HepG2 (cell line): ENCODE data around the gene ATG16L2. TPM values are rescaled to one million over a fixed set of nuclear protein-coding genes. Genes with fewer than 3 reads are reported as not detected.
A peak's percentile ranks its signal among the peaks of the same experiment; 100 is the strongest.

Experiments
- ATAC-seq: fragments of 200-7000 bp; cut with Tn5 transposase; 3 replicates; pipeline ENCODE4 v1.9.1; 2020; ENCODE audit warnings: mild to moderate bottlenecking, moderate library complexity
- BruUV-seq: library from RNA; stranded (reverse); fragments of 400-500 nt; replicated peaks from 2 replicates; lab custom pipeline; 2021; lab: Mats Ljungman, UMichigan
- CTCF ChIA-PET: fragments of 300-600 bp; formaldehyde crosslinking; extraction: SDS; loops from one replicate; lab custom pipeline; 2021; ENCODE audit warnings: low total read pairs, inconsistent platforms, low intra/inter-chr PET ratio; lab: Yijun Ruan, JAX
- POLR2A ChIA-PET: fragments of 350-600 bp; sonication (Branson Sonifier 250); formaldehyde crosslinking; loops from one replicate; lab custom pipeline; 2020; ENCODE audit warnings: antibody characterized with exemption, inconsistent platforms; lab: Yijun Ruan, JAX
- DNase-seq: peaks from one replicate; pipeline ENCODE4 v3.0.0-alpha.2; 2015; ENCODE audit warnings: low spot score
- FAIRE-seq: peaks from 3 replicates; lab custom pipeline; 2011; peaks lifted over from hg19 to GRCh38; lab: Jason Lieb, UNC
- H2AFZ ChIP-seq: one replicate; pipeline ENCODE4 v1.6.1; 2011; ENCODE audit warnings: low read length, inconsistent platforms
- H3K27ac ChIP-seq: fragments of 300-600 bp; 3 replicates; pipeline ENCODE4 v1.8.0; 2011; ENCODE audit warnings: mixed run types, mild to moderate bottlenecking, mixed read lengths, low read length, inconsistent platforms; ENCODE audit not compliant: insufficient read depth; ENCODE audit errors: extremely low read length
- H3K27me3 ChIP-seq, 2 experiments: fragments of 200-600 bp in 1 of 2; 2 replicates in 1 of 2; 3 replicates in 1 of 2; pipeline versions ENCODE4 v1.6.0 to v1.8.0; 2011; ENCODE audit warnings: low read length in 2 of 2, mild to moderate bottlenecking in 2 of 2, moderate library complexity in 2 of 2, inconsistent platforms in 1 of 2; ENCODE audit not compliant: insufficient read depth in 2 of 2, control insufficient read depth in 1 of 2
- H3K36me3 ChIP-seq, 2 experiments: fragments of 200-600 bp in 1 of 2; replicated peaks in 1 of 2; 2 replicates in 1 of 2; 3 replicates in 1 of 2; pipeline versions ENCODE4 v1.5.1 to v1.8.0; 2011; ENCODE audit warnings: low read length in 2 of 2, inconsistent platforms in 1 of 2; ENCODE audit not compliant: insufficient read depth in 2 of 2, control insufficient read depth in 1 of 2
- H3K4me1 ChIP-seq: 2 replicates; pipeline ENCODE4 v1.5.1; 2012; ENCODE audit warnings: low read length, inconsistent platforms; ENCODE audit not compliant: insufficient read depth
- H3K4me2 ChIP-seq: 2 replicates; pipeline ENCODE4 v1.6.0; 2011; ENCODE audit warnings: low read depth, low read length, inconsistent platforms
- H3K4me3 ChIP-seq, 3 experiments: fragments of 200-600 bp in 1 of 3; sonication (generic), shearing (Covaris generic) in 1 of 3; replicated peaks in 1 of 3; 2 replicates each; pipeline ENCODE4 v1.5.1; 2011 to 2016; ENCODE audit warnings: low read length in 3 of 3, inconsistent platforms in 2 of 3, low read depth in 2 of 3, mild to moderate bottlenecking in 2 of 3, control low read depth in 1 of 3, mixed read lengths in 1 of 3; ENCODE audit not compliant: insufficient read depth in 1 of 3
- H3K79me2 ChIP-seq: one replicate; pipeline ENCODE4 v1.6.1; 2011; ENCODE audit warnings: low read length, inconsistent platforms; ENCODE audit not compliant: insufficient read depth
- H3K9ac ChIP-seq: 2 replicates; pipeline ENCODE4 v1.6.0; 2011; ENCODE audit warnings: mild to moderate bottlenecking, low read depth, low read length, inconsistent platforms; ENCODE audit not compliant: insufficient read depth
- H3K9me3 ChIP-seq: 2 replicates; pipeline ENCODE4 v1.5.1; 2012; ENCODE audit warnings: mild to moderate bottlenecking, low read length
- H4K20me1 ChIP-seq: 2 replicates; pipeline ENCODE4 v1.6.0; 2011; ENCODE audit warnings: inconsistent platforms, mild to moderate bottlenecking, low read length, moderate library complexity; ENCODE audit not compliant: insufficient read depth
- EHMT2 ChIP-seq: fragments of 200-600 bp; sonication (generic); IDR thresholded peaks from 2 replicates; pipeline ENCODE4 v1.7.0; 2017; ENCODE audit warnings: antibody characterized with exemption, low read depth, low read length, borderline replicate concordance
- FLYWCH1 ChIP-seq: sonication (generic); formaldehyde crosslinking; IDR thresholded peaks from 2 replicates; pipeline ENCODE4 v1.8.1; 2023; ENCODE audit warnings: mild to moderate bottlenecking, missing genetic modification reagents
- FOXK2 ChIP-seq: fragments of 450-650 bp; IDR thresholded peaks from 2 replicates; pipeline ENCODE4 v1.6.1; 2016
- GABPB1 ChIP-seq: IDR thresholded peaks from 2 replicates; pipeline ENCODE4 v1.6.1; 2016; ENCODE audit warnings: mild to moderate bottlenecking, missing genetic modification reagents, moderate library complexity, missing compliant biosample characterization
- HOXA5 ChIP-seq: sonication (generic); formaldehyde crosslinking; IDR thresholded peaks from 2 replicates; pipeline ENCODE4 v1.4.0; 2020; ENCODE audit warnings: missing genetic modification reagents
- NKX3-1 ChIP-seq: sonication (generic); formaldehyde crosslinking; IDR thresholded peaks from 2 replicates; pipeline ENCODE4 v1.5.0; 2020; ENCODE audit warnings: missing genetic modification reagents
- ONECUT2 ChIP-seq: sonication (generic); formaldehyde crosslinking; IDR thresholded peaks from 2 replicates; pipeline ENCODE4 v1.4.0; 2020; ENCODE audit warnings: missing genetic modification reagents
- THAP11 ChIP-seq: IDR thresholded peaks from 2 replicates; pipeline ENCODE4 v1.6.1; 2016; ENCODE audit warnings: missing biosample characterization, missing genetic modification reagents
- ZNF430 ChIP-seq: sonication (generic); formaldehyde crosslinking; IDR thresholded peaks from 2 replicates; pipeline ENCODE4 v1.9.0; 2021; ENCODE audit warnings: mild to moderate bottlenecking, missing genetic modification reagents
- ZNF564 ChIP-seq: sonication (generic); formaldehyde crosslinking; IDR thresholded peaks from 2 replicates; pipeline ENCODE4 v1.8.1; 2023; ENCODE audit warnings: mild to moderate bottlenecking, missing genetic modification reagents
- ZNF678 ChIP-seq: sonication (generic); formaldehyde crosslinking; IDR thresholded peaks from 2 replicates; pipeline ENCODE4 v1.4.0; 2020; ENCODE audit warnings: mild to moderate bottlenecking, missing genetic modification reagents
- ZNF703 ChIP-seq: sonication (generic); formaldehyde crosslinking; IDR thresholded peaks from 2 replicates; pipeline ENCODE4 v1.5.1; 2020; ENCODE audit warnings: missing genetic modification reagents, mild to moderate bottlenecking, moderate library complexity, borderline replicate concordance
- ZNF777 ChIP-seq: sonication (generic); formaldehyde crosslinking; IDR thresholded peaks from 2 replicates; pipeline ENCODE4 v1.4.0; 2020; ENCODE audit warnings: missing genetic modification reagents
- ZSCAN9 ChIP-seq: IDR thresholded peaks from 2 replicates; pipeline ENCODE4 v1.6.1; 2016; ENCODE audit warnings: borderline replicate concordance
- WGBS: methylation state at CpG from one replicate; pipeline ENCODE4 v1.1.6; 2017; ENCODE audit warnings: low lambda C conversion rate; 5-methylcytosine and 5-hydroxymethylcytosine counted together
- in situ Hi-C: cut with HindIII; loops from 2 replicates; pipeline ENCODE4 v1.10.0; 2017; ENCODE audit warnings: low pct_unique_long_range_greater_than_20kb; ENCODE audit not compliant: extremely low pct_ligation_motif_present
- intact Hi-C: fragments of 100-400 bp; cut with micrococcal nuclease; formaldehyde crosslinking; loops from one replicate; pipeline ENCODE4 v1.10.0; 2022; ENCODE audit not compliant: unreplicated experiment
- polyA plus RNA-seq, 8 experiments: library from polyadenylated mRNA; depleted of rRNA in 3 of 8; stranded (reverse) in 7 of 8; unstranded in 1 of 8; fragments of >200 nt; fragmentation: Illumina TruSeq in 4 of 8; extraction: Trizol in 4 of 8; gene quantifications; 2 replicates each; pipeline versions ENCODE4 v1.2.1 to v1.2.3, GENCODE V29; 2011 to 2016; ENCODE audit warnings: low read depth in 4 of 8, missing spikeins in 1 of 8, mixed read lengths in 1 of 8; ENCODE audit not compliant: insufficient read depth in 1 of 8
- total RNA-seq, 5 experiments: library from RNA; depleted of rRNA; stranded (reverse); fragments of >200 nt; fragmentation: Illumina TruSeq; extraction: Trizol; gene quantifications; 2 replicates each; pipeline ENCODE4 v1.2.3, GENCODE V29; 2016; ENCODE audit warnings: low read depth in 1 of 5
- TF ChIP-seq, protein P1 (sequence below): sonication (generic); formaldehyde crosslinking; IDR thresholded peaks from 2 replicates; pipeline ENCODE4 v1.5.1; 2020; ENCODE audit warnings: missing genetic modification reagents, mild to moderate bottlenecking, borderline replicate concordance
- TF ChIP-seq, protein P2 (sequence below): sonication (generic); formaldehyde crosslinking; IDR thresholded peaks from 2 replicates; pipeline ENCODE4 v1.4.0; 2020; ENCODE audit warnings: missing genetic modification reagents, borderline replicate concordance
- TF ChIP-seq, protein P3 (sequence below): sonication (generic); formaldehyde crosslinking; IDR thresholded peaks from 2 replicates; pipeline ENCODE4 v1.5.1; 2020; ENCODE audit warnings: missing genetic modification reagents, mild to moderate bottlenecking, borderline replicate concordance

The ATG16L2 gene
- total and polyA plus RNA-seq, 2 of the 13 experiments (the other 11 are each of a cell fraction or from before 2014, with no cell fraction given) = 6.2 to 14.8 TPM

DNA sequence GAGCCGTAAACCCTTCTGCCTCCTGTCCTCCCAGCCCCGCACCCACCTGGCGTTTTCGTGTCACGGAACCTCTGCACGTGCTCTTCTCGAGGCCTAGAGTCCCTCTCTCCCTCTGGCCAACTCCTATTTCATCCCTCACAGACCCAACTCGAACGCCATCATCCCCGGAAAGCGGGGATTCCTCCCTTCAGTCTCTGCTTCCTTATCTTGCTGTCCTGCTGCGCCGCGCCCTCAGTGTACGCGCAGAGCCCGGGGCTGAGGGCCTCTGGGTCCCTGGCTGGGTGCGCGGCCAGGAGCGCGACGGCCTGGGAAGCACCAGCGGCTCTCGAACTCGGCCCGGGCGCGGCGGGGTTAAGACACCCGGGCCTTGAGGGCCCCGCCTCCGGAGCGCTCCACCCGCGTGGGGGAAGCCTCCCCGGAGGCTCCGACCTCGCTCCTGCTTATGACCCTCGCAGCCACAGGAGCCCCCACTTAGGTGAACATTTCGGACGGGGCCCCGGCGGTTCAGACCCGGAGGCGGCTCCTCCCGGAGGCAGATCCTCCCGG, 398 bp upstream of the ATG16L2 start:
- Histone ChIP-seq H2AFZ (peak overlapping the region; percentile 43), H3K27me3 (no peaks in the 10 kb centered on the region; a peak in 1 of 5 replicates), H3K4me3 (peak overlapping the region; percentile 73 to 90 (median 82)), H3K36me3 (peaks cover 0 to 2% of the 10 kb centered on the region in 2 experiments; a peak in 2 of 5 replicates), H4K20me1 (no peaks in the 10 kb centered on the region), H3K4me1 (peaks cover 37% of the 10 kb centered on the region), H3K4me2 (peak overlapping the region; percentile 99), H3K27ac (peak overlapping the region; percentile 94), H3K79me2 (peaks cover 20% of the 10 kb centered on the region), H3K9me3 (no peaks in the 10 kb centered on the region), H3K9ac (peak overlapping the region; percentile 91)
- peak; percentile 78 for ATAC-seq
- BruUV-seq = no TSS peak
- peak; percentile 65 for DNase-seq
- 3% methylated on average over 16 of the region's 47 CpGs for WGBS
- CTCF ChIA-PET = interaction anchor here (3.6 kb wide), 1 partner anchor 89 kb away, joined by 25 read pairs; no protein-coding TSS in a partner anchor
- FAIRE-seq = no peak
- in situ Hi-C loops (no loop called here), intact Hi-C loops (loop anchor here (1.0 to 2.0 kb wide), 3 partner anchors 19 to 89 kb away; partner anchors contain the start of gene STARD10)
- POLR2A ChIA-PET = interaction anchor here (0.8 to 2.9 kb wide), 5 partner anchors 19 to 89 kb away, joined by 3 to 22 read pairs (median 5); partner anchors contain the start of gene STARD10
- TF ChIP-seq ZSCAN9 (CRISPR knock-in tag) = peak; percentile 28; the same call in 1 of the 2 replicates
- TF ChIP-seq HOXA5 (CRISPR knock-in tag) = peak; percentile 51
- TF ChIP-seq ONECUT2 (CRISPR knock-in tag) = 0 out of 2 replicates have a peak, but pooled peaks have one; percentile 19
- no peak; the same call in 1 of the 2 replicates for TF ChIP-seq ZNF703 (CRISPR knock-in tag)
- TF ChIP-seq NKX3-1 (CRISPR knock-in tag) = peak; percentile 77
- TF ChIP-seq ZNF430 (CRISPR knock-in tag) = no peak; the same call in 1 of the 2 replicates
- no peak for TF ChIP-seq EHMT2
- peak; percentile 95 for TF ChIP-seq FOXK2
- peak; percentile 68 for TF ChIP-seq THAP11 (CRISPR knock-in tag)
- TF ChIP-seq GABPB1 (CRISPR knock-in tag) = peak; percentile 68; the same call in 1 of the 2 replicates
- TF ChIP-seq, protein P1, sequence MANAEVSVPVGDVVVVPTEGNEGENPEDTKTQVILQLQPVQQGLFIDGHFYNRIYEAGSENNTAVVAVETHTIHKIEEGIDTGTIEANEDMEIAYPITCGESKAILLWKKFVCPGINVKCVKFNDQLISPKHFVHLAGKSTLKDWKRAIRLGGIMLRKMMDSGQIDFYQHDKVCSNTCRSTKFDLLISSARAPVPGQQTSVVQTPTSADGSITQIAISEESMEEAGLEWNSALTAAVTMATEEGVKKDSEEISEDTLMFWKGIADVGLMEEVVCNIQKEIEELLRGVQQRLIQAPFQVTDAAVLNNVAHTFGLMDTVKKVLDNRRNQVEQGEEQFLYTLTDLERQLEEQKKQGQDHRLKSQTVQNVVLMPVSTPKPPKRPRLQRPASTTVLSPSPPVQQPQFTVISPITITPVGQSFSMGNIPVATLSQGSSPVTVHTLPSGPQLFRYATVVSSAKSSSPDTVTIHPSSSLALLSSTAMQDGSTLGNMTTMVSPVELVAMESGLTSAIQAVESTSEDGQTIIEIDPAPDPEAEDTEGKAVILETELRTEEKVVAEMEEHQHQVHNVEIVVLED (CRISPR knock-in tag) = no peak
- no peak for TF ChIP-seq ZNF678 (CRISPR knock-in tag)
- TF ChIP-seq, protein P2, sequence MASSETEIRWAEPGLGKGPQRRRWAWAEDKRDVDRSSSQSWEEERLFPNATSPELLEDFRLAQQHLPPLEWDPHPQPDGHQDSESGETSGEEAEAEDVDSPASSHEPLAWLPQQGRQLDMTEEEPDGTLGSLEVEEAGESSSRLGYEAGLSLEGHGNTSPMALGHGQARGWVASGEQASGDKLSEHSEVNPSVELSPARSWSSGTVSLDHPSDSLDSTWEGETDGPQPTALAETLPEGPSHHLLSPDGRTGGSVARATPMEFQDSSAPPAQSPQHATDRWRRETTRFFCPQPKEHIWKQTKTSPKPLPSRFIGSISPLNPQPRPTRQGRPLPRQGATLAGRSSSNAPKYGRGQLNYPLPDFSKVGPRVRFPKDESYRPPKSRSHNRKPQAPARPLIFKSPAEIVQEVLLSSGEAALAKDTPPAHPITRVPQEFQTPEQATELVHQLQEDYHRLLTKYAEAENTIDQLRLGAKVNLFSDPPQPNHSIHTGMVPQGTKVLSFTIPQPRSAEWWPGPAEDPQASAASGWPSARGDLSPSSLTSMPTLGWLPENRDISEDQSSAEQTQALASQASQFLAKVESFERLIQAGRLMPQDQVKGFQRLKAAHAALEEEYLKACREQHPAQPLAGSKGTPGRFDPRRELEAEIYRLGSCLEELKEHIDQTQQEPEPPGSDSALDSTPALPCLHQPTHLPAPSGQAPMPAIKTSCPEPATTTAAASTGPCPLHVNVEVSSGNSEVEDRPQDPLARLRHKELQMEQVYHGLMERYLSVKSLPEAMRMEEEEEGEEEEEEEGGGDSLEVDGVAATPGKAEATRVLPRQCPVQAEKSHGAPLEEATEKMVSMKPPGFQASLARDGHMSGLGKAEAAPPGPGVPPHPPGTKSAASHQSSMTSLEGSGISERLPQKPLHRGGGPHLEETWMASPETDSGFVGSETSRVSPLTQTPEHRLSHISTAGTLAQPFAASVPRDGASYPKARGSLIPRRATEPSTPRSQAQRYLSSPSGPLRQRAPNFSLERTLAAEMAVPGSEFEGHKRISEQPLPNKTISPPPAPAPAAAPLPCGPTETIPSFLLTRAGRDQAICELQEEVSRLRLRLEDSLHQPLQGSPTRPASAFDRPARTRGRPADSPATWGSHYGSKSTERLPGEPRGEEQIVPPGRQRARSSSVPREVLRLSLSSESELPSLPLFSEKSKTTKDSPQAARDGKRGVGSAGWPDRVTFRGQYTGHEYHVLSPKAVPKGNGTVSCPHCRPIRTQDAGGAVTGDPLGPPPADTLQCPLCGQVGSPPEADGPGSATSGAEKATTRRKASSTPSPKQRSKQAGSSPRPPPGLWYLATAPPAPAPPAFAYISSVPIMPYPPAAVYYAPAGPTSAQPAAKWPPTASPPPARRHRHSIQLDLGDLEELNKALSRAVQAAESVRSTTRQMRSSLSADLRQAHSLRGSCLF (CRISPR knock-in tag) = peak; percentile 36; the same call in 1 of the 2 replicates
- TF ChIP-seq FLYWCH1 (CRISPR knock-in tag) = no peak
- peak; percentile 49; the same call in 1 of the 2 replicates for TF ChIP-seq ZNF777 (CRISPR knock-in tag)
- TF ChIP-seq, protein P3, sequence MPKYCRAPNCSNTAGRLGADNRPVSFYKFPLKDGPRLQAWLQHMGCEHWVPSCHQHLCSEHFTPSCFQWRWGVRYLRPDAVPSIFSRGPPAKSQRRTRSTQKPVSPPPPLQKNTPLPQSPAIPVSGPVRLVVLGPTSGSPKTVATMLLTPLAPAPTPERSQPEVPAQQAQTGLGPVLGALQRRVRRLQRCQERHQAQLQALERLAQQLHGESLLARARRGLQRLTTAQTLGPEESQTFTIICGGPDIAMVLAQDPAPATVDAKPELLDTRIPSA (CRISPR knock-in tag) = no peak
- TF ChIP-seq ZNF564 (CRISPR knock-in tag) = peak; percentile 22; the same call in 1 of the 2 replicates
